GM19351 (cell line): ENCODE measurements around the gene SCN1B.
"Not testable (repeated sequence)": the region's sequence is repeated elsewhere in the genome, so short reads cannot be mapped to it uniquely, and the experiment has no call there.

Experiments
- ATAC-seq: cut with Tn5 transposase; IDR thresholded peaks from one replicate; pipeline ENCODE4 v1.9.1; 2021; ENCODE audit warnings: mild to moderate bottlenecking, moderate library complexity; ENCODE audit not compliant: unreplicated experiment

The SCN1B gene

DNA sequence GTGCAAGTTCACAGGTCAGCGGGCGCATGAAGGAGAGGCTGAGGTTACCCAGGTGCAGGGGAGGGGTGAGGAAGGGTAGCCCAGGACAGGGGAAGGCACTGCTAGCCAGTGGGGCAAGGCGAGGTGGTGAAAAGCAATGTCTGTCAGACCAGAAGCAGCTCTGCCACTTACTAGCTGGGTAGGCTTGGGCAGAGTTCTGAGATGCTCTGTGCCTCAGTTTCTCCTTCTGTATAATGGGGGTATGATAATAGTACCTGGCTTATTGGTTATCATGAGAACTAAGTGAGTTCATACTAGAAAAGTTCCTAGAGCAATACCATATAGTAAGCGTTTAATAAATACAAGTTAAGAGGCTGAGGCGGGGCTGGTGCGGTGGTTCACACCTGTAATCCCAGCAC, 14.3 kb upstream of the SCN1B start:
- no peak for ATAC-seq

DNA sequence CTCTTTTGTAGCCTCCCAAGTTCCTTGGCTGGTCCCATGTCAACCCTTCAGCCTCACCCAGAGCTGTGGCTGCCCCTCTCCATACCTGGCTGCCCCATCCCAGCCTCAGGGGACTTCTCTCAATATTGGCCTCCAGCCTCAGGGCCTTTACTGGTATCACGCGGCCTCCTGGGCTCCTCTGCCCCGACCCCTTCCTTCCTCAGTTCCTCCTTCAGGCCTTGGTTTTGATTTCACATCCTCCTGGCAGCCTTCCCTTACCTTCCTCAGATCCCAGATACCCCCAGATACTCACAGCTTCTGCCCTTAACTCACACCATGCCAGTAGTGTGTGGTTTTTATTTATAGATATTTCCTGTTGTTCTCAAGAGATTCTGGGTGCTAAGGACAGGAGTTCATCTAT, 12.8 kb upstream of the SCN1B start:
- ATAC-seq, result no peak

GRCh38 chr19:35018379-35018778, 11.9 kb upstream of the SCN1B start:
- ATAC-seq, result no peak

DNA sequence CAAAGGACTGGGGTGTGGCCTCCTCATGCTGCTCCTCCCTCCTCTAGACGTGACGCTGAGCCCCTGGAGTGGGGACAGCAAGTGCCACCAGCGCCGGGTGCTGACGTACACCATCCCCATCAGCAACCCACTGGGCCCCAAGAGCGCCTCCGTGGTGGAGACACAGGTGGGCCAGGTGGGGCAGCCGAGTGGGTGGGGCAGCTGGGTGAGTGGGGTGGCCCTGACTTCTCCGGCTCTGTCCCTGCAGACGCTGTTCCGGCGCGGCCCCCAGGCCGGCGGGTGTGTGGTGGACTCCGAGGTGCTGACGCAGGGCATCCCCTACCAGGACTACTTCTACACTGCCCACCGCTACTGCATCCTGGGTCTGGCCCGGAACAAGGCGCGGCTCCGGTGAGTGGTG, 11.1 kb upstream of the SCN1B start:
- no peak for ATAC-seq

DNA sequence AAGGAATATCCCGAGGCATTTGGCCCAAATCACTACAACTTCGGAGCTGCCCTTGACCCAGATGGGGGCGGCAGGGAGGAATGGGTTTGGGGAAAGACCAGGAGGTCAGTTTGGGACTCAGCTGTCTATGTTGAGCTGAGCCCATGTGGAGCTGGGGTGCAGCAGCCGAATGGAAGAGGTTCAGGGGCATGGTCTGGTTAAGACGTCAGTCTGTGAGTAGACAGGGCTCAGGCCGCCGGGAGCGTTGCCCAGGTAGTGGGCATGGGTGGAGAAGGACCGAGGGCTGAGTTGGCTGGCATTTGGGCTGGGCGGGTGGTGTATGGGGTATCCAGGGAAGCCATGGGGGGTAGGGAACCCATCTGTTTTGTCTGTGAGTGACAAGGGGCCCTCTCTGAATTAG, 9.3 kb upstream of the SCN1B start:
- ATAC-seq, result no peak

DNA sequence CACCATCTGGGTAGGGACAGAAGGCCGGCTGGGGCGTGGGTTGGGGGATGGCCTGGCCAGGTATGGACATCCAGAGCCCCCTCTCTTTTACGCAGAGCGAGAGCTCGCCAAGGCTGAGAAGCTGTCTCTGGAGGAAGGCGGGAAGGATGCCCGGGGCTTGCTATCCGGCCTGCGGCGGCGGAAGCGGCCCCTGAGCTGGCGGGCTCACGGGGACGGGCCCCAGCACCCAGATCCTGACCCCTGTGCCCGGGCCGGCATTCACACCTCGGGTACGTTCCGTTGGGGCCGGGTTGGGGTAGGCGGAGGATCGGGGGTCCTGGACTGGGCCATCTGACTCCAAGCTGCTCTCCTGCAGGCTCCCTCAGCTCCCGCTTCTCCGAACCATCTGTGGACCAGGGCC, 8.7 kb upstream of the SCN1B start:
- ATAC-seq, result no peak

GRCh38 chr19:35022460-35022859, 7.8 kb upstream of the SCN1B start:
- no peak for ATAC-seq

DNA sequence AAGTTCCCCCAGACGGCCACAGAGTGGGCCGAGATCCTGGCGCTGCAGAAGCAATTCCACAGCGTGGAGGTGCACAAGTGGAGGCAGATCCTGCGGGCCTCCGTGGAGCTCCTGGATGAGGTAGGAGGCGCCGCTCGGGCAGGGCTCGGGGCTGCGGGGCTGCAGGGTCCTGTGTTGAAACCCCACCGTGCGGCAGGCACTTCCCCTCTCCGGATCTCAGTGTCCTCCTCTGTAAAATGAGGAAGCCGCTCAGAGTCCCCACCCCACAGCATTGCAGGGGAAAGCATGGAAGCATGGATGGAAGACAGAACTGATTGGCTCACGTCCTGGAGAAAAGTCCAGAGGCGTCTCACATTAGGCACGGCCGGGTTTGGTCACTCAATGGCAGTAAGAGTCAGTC, 6.8 kb upstream of the SCN1B start:
- no peak for ATAC-seq

DNA sequence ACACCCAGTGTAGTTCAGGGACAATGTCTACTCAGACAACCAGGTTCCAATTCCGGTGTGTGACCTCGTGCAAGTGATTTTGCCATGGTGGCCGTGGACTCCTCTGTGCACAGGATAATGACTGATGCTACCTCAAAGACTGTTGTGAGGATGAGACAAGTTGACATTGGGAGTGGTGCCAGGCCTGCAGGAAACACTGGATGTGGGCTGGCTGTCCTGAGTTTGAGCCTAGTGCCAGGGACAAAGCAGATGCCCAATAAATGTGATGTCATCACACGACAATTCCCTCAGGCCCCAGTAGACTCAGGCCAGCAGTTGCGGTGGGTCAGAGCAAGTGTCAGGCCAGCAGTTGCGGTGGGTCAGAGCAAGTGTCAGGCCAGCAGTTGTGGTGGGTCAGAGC, 6.2 kb upstream of the SCN1B start:
- no peak for ATAC-seq

DNA sequence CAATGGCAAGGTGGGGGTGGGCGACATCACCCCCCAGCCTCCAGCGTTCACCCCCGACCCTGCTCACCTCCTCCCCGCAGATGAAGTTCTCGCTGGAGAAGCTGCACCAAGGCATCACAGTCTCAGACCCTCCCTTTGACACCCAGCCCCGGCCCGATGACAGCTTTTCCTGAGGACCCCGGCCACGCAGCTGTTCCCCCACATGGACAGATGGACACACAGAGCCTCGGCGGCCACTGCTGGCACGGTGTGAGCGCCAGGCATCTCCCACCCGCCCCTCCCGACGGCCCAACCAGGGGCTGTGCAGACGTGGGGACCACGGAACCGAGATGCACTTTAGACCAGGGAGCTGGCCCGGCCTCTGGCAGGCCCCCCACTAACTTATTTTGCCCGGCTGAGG, 4.3 kb upstream of the SCN1B start:
- ATAC-seq, result no peak

GRCh38 chr19:35026418-35026817, 3.9 kb upstream of the SCN1B start:
- no peak for ATAC-seq

GRCh38 chr19:35027009-35027408, 3.3 kb upstream of the SCN1B start:
- ATAC-seq, result no peak

GRCh38 chr19:35027851-35028599, 2.2 kb upstream of the SCN1B start:
- ATAC-seq, result no peak

- not testable (repeated sequence) for ATAC-seq
These were observed 1.7 kb upstream of the SCN1B start for GRCh38 chr19:35028600-35028885.

DNA sequence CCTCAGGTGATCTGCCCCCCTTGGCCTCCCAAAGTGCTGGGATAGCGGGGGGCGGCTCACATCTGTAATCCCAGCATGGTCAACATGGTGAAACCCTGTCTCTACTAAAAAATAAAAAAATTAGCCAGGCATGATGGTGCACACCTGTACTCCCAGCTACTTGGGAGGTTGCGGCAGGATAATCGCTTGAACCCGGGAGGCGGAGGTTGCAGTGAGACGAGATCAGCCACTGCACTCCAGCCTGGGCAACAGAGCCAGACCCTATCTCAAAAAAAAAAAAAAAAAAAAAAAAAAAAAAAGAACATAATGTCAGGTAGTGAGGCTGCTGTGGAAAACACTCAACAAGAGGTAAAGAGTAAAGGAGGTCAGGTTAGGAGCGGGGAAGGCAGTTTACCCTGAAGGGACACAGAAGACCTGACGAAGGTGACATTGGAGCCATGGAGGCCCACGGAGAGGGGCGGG, 964 bp upstream of the SCN1B start:
- ATAC-seq, result not testable (repeated sequence)

- ATAC-seq, result no peak
These were observed 473 bp upstream of the SCN1B start for GRCh38 chr19:35029737-35030256.

- no peak for ATAC-seq
These were observed 1.0 kb downstream of the SCN1B start for GRCh38 chr19:35031072-35031881.

- ATAC-seq, result no peak
These were observed 2.1 kb downstream of the SCN1B start for GRCh38 chr19:35032356-35032865.

GRCh38 chr19:35033067-35034004, 3.1 kb downstream of the SCN1B start:
- no peak for ATAC-seq

DNA sequence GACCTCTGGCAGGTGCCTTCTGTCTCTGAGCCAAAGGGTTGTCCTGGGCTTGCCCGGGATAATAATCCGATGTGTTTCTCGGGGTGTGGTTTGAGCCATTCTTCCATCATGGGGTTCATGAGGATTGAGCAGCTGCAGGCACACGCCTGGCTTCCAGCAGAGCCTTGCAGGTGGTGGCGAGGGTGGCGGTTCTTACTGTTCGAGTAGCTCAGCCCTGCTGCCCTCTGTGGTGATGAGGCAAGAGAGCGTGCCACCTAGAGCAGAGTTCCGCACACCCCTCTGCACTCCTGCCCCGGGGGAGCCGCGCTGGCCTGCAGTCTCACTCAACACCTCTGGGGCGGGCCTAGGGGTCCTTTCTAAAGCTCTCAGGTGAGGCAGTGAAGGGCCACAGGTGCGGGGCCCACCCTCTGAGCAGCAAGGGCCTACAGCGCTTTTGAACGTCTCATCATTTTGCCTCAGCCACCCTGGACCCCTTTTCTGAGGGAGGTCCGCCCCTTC, 3.8 kb downstream of the SCN1B start:
- ATAC-seq, result no peak
